Fibroblast of lung (primary cell): ENCODE data around the gene PSME4.

Experiments
- CTCF ChIP-seq, 2 donors: IDR thresholded peaks in 1 of 2; conservative IDR thresholded peaks in 1 of 2; 1 replicate in 1 of 2; 2 replicates in 1 of 2; pipeline ENCODE4 v1.5.1; 2011 to 2012; ENCODE audit warnings: low read length in 2 of 2, control low read depth in 1 of 2, inconsistent platforms in 1 of 2, low read depth in 1 of 2, mild to moderate bottlenecking in 1 of 2
- EZH2 ChIP-seq: IDR thresholded peaks from 2 replicates; pipeline ENCODE4 v1.5.1; 2012; ENCODE audit warnings: low read length, control low read depth, mild to moderate bottlenecking; ENCODE audit errors: missing control alignments

GRCh38 chr2:53828331-53828730 lies 142.5 kb downstream of the PSME4 start:
- TF ChIP-seq CTCF (conservative IDR thresholded peaks at IDR 0.05 in 1 of 2, IDR thresholded peaks at IDR 0.05 in 1 of 2; ENCODE audit: low read depth in 1 of 2, low read length in 2 of 2) (no peak), EZH2 (no peak)
